Skin of body (tissue), 2 donors: Measurements from ENCODE around the gene ACBD6. TPM values are rescaled to one million over a fixed set of nuclear protein-coding genes. Genes with fewer than 3 reads are reported as not detected.

Experiments
- DNase-seq: peaks from one replicate; lab custom pipeline; 2025; lab: John Stamatoyannopoulos, UW
- total RNA-seq: library from RNA; depleted of rRNA; stranded (reverse); fragments of >200 nt; gene quantifications from one replicate; pipeline ENCODE4 v1.2.3, GENCODE V29; 2014

Gene ACBD6
- total RNA-seq, 1 donor from 2014 or later = 32.6 TPM

- DNase-seq = no peak
Measured at GRCh38 chr1:180372728-180373127, 129.6 kb downstream of the ACBD6 start.

DNA sequence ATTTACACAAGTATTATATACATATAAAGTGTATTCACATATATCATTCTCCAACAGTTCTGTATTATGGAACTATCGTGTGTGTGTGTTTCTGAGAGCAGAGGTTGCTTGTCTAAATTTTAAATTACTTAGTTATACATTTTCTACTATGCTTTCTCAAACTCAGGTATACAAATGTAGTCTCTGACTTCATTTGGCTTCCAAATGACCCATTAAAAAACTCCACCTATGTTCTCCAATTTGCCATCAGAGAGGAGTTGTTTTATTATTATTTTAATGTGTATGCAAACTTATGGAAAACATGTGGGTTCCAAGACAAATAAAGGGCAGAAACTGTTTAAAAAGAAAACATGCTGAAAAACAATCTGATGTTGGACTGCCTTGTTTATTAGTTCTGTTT lies 131.8 kb downstream of the ACBD6 start:
- no peak for DNase-seq

DNA sequence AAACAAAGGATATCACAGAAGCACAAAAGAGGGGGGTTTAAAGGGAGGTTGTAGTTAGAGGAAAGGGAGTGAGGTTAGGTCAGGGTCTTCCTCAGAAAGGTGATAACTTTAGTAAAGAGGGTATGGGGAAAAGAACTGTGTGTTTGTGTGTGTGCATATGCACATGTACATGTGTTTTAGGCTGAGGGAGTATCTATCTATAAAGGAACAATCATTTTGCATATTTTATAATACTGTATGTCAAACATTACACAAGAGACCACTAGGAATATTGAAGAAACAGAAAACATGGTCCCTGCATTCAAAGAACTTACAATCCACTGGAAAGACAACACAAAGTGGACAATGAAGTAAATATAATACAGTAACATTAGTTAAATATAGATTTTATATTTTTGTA lies 132.2 kb downstream of the ACBD6 start:
- no peak for DNase-seq

DNA sequence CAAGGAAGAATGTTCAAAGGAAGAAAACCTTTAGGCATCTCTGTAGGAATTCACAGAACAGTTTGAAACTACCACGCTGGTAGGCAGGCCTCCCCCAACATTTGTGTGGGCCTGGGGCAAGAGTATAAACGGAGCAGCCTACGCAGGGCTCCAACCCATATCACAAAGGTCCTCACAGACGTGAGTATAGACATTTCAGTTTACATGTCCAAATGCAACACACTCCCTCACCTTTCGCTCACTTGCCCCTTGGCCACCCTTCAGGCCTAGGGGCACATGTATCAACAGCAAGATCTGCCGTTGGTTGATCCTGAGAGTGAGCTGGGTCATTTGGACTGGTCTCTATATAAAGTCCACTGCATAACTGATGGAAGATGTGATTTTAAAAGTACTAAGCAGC lies 133.3 kb downstream of the ACBD6 start:
- no peak for DNase-seq

GRCh38 chr1:180366371-180367068 lies 135.9 kb downstream of the ACBD6 start:
- no peak for DNase-seq

- no peak for DNase-seq
Measured at GRCh38 chr1:180365039-180365438, 137.3 kb downstream of the ACBD6 start.

DNA sequence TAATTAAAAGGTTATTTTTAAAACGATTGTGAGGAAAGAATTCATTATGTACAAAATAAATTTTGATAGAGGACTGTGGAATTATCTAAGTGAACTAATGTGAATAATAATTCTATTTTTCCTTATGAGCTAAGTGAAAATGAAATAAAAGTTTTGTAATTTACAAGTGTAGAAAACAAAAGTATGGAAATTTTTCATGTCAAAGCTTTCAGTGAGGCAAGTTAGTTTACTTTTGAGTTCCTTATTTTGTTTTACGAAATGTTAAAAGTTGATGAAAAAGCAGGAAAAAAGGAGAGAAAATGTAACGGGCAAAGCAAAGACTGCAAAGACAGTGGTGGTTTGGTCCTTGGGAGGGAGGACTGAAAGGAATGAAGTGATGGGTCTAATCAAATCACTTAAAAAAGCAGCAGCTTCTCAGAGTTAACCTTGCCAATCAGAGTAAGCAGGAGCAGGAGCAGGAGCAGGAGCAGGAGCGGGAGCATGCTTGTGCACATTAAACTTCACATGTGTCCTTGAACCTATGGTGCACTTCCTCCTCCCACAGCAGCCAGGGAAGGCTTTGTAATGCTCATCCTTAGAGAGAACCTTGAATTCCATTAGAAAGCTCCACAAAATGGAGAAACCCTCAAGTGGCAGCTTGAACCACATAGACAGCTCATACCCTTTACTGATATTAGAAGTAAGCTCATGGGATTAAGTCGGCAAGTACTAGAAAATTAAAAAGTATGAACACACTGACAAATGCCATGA lies 139.0 kb downstream of the ACBD6 start:
- DNase-seq = no peak

- no peak for DNase-seq
Measured at GRCh38 chr1:180360333-180361075, 141.9 kb downstream of the ACBD6 start.

GRCh38 chr1:180358649-180359048 lies 143.7 kb downstream of the ACBD6 start:
- no peak for DNase-seq

- DNase-seq = no peak
Measured at GRCh38 chr1:180353945-180354344, 148.4 kb downstream of the ACBD6 start.

GRCh38 chr1:180352588-180352987 lies 149.8 kb downstream of the ACBD6 start:
- DNase-seq = no peak

DNA sequence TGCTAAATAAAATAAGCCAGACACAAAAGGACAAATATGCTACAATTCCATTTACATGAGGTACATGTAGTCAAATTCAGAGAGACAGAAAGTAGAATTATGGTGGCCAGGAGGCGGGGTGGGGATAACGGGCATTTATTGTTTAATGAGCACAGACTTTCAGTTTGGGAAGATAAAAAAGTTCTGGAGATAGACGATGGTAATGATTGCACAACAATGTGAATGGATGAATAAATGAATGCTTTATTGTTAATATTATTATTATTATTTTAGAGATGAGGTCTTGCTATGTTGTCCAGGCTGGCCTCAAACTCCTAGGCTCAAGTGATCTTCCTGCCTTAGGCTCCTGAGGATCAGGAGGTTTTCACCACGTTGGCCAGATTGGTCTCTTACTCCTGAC lies 150.4 kb downstream of the ACBD6 start:
- DNase-seq = no peak

DNA sequence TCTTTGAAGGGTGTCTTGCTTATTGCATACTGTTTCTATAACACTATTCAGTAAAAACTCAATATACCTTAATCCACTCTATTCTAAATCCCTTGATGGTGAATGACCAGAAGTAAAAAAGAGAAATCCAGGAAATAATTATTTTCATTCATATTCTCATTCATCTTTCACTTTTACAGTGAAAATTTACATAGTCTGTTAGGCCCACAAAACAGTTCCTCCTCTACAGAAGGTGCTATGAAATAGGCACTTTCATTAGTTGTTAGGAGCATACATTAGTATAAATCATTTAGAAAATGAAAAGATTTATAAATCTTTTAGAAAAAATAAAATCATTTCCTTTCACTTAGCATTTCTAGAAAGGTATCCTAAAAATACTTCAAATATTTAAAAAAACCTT lies 157.2 kb downstream of the ACBD6 start:
- no peak for DNase-seq

- DNase-seq = no peak
Measured at GRCh38 chr1:180343921-180344769, 158.2 kb downstream of the ACBD6 start.

- DNase-seq = no peak
Measured at GRCh38 chr1:180327089-180327488, 175.3 kb downstream of the ACBD6 start.

- no peak for DNase-seq
Measured at GRCh38 chr1:180312926-180313325, 189.5 kb downstream of the ACBD6 start.

- no peak for DNase-seq
Measured at GRCh38 chr1:180311011-180311730, 191.2 kb downstream of the ACBD6 start.

DNA sequence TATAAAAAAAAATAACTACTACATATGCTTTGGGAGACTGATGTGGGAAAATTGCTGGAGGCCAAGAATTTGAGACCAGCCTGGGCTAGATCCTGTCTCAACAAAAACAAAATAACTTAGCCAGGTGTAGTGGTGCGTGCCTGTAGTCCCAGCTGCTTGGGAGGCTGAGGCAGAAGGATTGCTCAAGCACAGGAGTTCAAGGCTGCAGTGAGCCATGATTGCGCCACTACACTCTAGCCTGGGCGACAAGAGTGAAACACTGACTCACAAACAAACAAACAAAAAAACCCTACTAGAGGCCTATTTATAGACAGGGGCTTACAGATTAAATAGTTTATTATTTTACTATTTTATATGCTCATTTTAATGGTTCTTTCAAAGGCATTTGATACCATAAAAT lies 192.3 kb downstream of the ACBD6 start:
- no peak for DNase-seq

GRCh38 chr1:180309338-180309737 lies 193.0 kb downstream of the ACBD6 start:
- no peak for DNase-seq

DNA sequence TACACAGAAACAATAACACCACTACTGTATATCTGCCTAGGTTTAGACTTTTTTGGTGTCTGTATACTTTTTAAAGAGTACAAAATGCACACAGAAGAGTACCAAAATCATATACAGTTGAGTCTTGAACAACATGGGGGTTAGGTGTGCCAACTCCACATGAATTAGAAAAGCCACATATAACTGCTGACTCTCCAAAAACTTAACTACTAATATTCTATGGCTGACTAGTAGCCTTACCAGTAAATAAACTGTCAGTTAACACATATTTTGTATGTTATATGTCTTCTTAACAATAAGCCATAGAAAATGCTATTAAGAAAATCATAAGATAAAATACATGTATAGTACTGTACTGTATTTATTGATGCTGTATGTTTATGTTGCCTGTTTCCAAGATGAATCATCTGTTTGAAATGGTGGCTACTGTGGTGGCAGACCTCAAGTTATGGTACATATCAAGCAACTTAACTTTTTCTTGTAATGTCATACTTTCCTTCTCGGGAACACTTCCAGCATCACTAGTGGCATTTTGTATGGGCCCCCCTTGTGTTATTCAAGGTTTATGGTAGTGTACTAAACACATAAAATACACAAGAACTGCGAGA lies 201.1 kb downstream of the ACBD6 start:
- no peak for DNase-seq
